Measurements from ENCODE around the gene MYO3B.

GRCh38 chr2:170139276-170139967, 38.5 kb upstream of the MYO3B start:
- TF ChIP-seq CTCF (IDR thresholded peaks at IDR 0.05; ENCODE audit: borderline replicate concordance, extremely low read depth, low read length, poor library complexity, severe bottlenecking) (no peak), EZH2 (IDR thresholded peaks at IDR 0.05; ENCODE audit: borderline replicate concordance, low read depth, low read length, severe bottlenecking) (no peak)

Data from DND-41 (cell line).